K562 (cell line): Measurements from ENCODE around the gene DUSP28. TPM values are rescaled to one million over a fixed set of nuclear protein-coding genes. Genes with fewer than 3 reads are reported as not detected.

ENCODE experiments used
- ARID1B ChIP-seq: fragments of 450-650 bp; IDR thresholded peaks from 2 replicates; pipeline ENCODE4 v1.6.1; 2016; ENCODE audit warnings: antibody characterized with exemption, mild to moderate bottlenecking, inconsistent platforms
- BRD4 ChIP-seq: fragments of 200-600 bp; sonication (generic); IDR thresholded peaks from 2 replicates; pipeline ENCODE4 v1.6.1; 2017; ENCODE audit warnings: inconsistent platforms
- C11orf30 ChIP-seq: fragments of 450-650 bp; IDR thresholded peaks from 2 replicates; pipeline ENCODE4 v1.6.1; 2016; ENCODE audit warnings: low read depth, mild to moderate bottlenecking
- EGR1 ChIP-seq: fragments of 450-650 bp; conservative IDR thresholded peaks from 2 replicates; pipeline ENCODE4 v1.6.1; 2017; ENCODE audit warnings: mild to moderate bottlenecking
- FOXA3 ChIP-seq, 2 experiments: fragments of 450-650 bp in 1 of 2; sonication (generic) in 1 of 2; formaldehyde crosslinking; IDR thresholded peaks in 1 of 2; conservative IDR thresholded peaks in 1 of 2; 2 replicates each; pipeline versions ENCODE4 v1.4.0 to v1.8.0; 2020 to 2022; ENCODE audit warnings: mild to moderate bottlenecking in 2 of 2, missing genetic modification reagents in 1 of 2
- HLTF ChIP-seq: fragments of 450-650 bp; IDR thresholded peaks from 2 replicates; pipeline ENCODE4 v1.6.1; 2016
- JUN ChIP-seq, 2 experiments: sonication (generic) in 1 of 2; formaldehyde crosslinking in 1 of 2; IDR thresholded peaks; 2 replicates each; pipeline versions ENCODE4 v1.6.1 to v1.8.0; 2012 to 2022; ENCODE audit warnings: borderline replicate concordance in 2 of 2, mild to moderate bottlenecking in 2 of 2, improper control_type of control experiment in 1 of 2, low read depth in 1 of 2, low read length in 1 of 2, missing genetic modification reagents in 1 of 2
- KDM4B ChIP-seq, 2 experiments: fragments of 450-650 bp in 1 of 2; sonication (generic) in 1 of 2; IDR thresholded peaks; 2 replicates each; pipeline ENCODE4 v1.6.1; 2016 to 2017; ENCODE audit warnings: borderline replicate concordance in 2 of 2, antibody characterized with exemption in 1 of 2, low read depth in 1 of 2, mild to moderate bottlenecking in 1 of 2
- MEF2D ChIP-seq: conservative IDR thresholded peaks from 2 replicates; pipeline ENCODE4 v1.6.1; 2016; ENCODE audit warnings: low read depth, missing genetic modification characterization, missing compliant biosample characterization
- OTX1 ChIP-seq: fragments of 450-650 bp; formaldehyde crosslinking; IDR thresholded peaks from 2 replicates; pipeline ENCODE4 v1.4.0; 2022; ENCODE audit warnings: mild to moderate bottlenecking
- ZNF217 ChIP-seq: sonication (generic); formaldehyde crosslinking; IDR thresholded peaks from 2 replicates; pipeline ENCODE4 v1.8.0; 2022; ENCODE audit warnings: mild to moderate bottlenecking, missing genetic modification reagents
- ZNF431 ChIP-seq: sonication (generic); formaldehyde crosslinking; IDR thresholded peaks from 2 replicates; pipeline ENCODE4 v1.8.0; 2022; ENCODE audit warnings: mild to moderate bottlenecking, missing genetic modification reagents
- ZNF695 ChIP-seq: fragments of 450-650 bp; formaldehyde crosslinking; IDR thresholded peaks from 2 replicates; pipeline ENCODE4 v1.4.0; 2020; ENCODE audit warnings: mild to moderate bottlenecking, moderate library complexity
- ZSCAN32 ChIP-seq: fragments of 450-650 bp; formaldehyde crosslinking; IDR thresholded peaks from 2 replicates; pipeline ENCODE4 v1.4.0; 2020; ENCODE audit warnings: mild to moderate bottlenecking, moderate library complexity
- polyA plus RNA-seq, 8 experiments: library from polyadenylated mRNA; depleted of rRNA in 4 of 8; stranded (reverse) in 5 of 8; unstranded in 3 of 8; fragments of >200 nt; fragmentation: Nextera tagmentation in 2 of 8; fragmentation: Illumina TruSeq in 1 of 8; extraction: Ambion mirVana in 2 of 8; extraction: Trizol in 1 of 8; gene quantifications; 2 replicates each; pipeline versions ENCODE4 v1.2.1 to v1.2.3, GENCODE V29; 2011 to 2014; ENCODE audit warnings: inconsistent platforms in 1 of 8, missing spikeins in 1 of 8
- total RNA-seq, 7 experiments: library from RNA; depleted of rRNA in 6 of 7; stranded (reverse); fragments of >200 nt in 6 of 7; fragmentation: Illumina TruSeq in 2 of 7; extraction: Trizol in 2 of 7; gene quantifications; 2 replicates each; pipeline versions ENCODE4 v1.2.1 to v1.2.3, GENCODE V29; 2011 to 2021; ENCODE audit warnings: low replicate concordance in 1 of 7
- TF ChIP-seq, protein P1 (sequence below): fragments of 200-800 bp; sonication (Bioruptor generic); IDR thresholded peaks from 2 replicates; pipeline ENCODE4 v1.6.1; 2017; ENCODE audit warnings: missing genetic modification characterization, missing compliant biosample characterization
- TF ChIP-seq, protein P2 (sequence below): sonication (generic); formaldehyde crosslinking; IDR thresholded peaks from 2 replicates; pipeline ENCODE4 v1.8.0; 2022; ENCODE audit warnings: mild to moderate bottlenecking, missing genetic modification reagents
- TF ChIP-seq, protein P3 (sequence below): fragments of 450-650 bp; IDR thresholded peaks from 2 replicates; pipeline ENCODE4 v1.6.1; 2016; ENCODE audit warnings: low read depth, mild to moderate bottlenecking, moderate library complexity
- TF ChIP-seq, protein P4 (sequence below): sonication (generic); formaldehyde crosslinking; IDR thresholded peaks from 2 replicates; pipeline ENCODE4 v1.4.0; 2020; ENCODE audit warnings: mild to moderate bottlenecking, missing genetic modification reagents
- TF ChIP-seq, protein P5 (sequence below): sonication (generic); formaldehyde crosslinking; IDR thresholded peaks from 2 replicates; pipeline ENCODE4 v1.8.1; 2023; ENCODE audit warnings: mild to moderate bottlenecking, missing genetic modification reagents

Gene DUSP28
- total and polyA plus RNA-seq, 9 of the 15 experiments (the other 6 are each of a cell fraction or from before 2014, with no cell fraction given) = 2.8 to 8.1 (median 4.2) TPM

DNA sequence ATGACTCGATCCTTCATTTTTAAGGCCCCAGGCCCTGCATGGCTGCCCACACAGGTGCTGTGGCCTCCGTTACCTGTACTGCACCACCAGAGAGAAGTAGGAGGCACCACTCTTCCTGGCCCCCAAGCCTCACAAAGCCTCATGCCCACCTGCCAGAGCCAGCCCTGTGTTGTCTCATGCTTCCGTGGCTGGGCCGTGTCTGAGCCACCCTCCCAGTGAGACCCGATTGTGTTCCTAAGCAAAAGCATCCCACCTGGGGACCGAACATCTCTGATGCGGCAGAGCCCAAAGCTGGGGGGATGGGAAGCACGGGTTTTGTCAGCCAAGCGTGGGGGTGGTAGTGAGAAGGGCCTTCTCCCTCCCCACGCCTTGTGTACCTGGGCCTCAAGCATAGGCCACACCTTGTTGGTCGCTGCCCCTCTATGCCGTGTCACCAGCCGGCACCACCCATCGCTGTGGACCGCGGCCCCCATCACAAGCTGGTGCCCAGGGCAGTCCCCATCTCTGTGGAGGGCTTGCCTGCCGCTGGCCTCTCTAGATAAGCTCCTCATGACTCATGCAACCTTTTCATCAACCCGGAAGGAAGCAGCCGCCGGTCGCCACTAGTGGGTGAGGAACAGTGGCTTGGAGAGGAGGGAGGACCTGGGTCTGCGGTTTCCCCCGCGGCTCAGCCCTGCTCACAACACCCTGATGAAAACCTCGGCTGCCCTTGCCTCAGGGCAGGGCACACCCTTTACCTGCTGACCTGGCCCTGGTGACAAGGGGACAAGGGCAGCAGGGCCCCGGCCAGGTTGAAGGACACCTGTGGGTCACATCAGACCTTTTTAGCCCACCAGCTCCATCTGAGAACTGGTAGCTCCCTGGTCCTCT is 5.4 kb downstream of the DUSP28 start (continued):
- TF ChIP-seq, protein P1, sequence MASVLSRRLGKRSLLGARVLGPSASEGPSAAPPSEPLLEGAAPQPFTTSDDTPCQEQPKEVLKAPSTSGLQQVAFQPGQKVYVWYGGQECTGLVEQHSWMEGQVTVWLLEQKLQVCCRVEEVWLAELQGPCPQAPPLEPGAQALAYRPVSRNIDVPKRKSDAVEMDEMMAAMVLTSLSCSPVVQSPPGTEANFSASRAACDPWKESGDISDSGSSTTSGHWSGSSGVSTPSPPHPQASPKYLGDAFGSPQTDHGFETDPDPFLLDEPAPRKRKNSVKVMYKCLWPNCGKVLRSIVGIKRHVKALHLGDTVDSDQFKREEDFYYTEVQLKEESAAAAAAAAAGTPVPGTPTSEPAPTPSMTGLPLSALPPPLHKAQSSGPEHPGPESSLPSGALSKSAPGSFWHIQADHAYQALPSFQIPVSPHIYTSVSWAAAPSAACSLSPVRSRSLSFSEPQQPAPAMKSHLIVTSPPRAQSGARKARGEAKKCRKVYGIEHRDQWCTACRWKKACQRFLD (CRISPR knock-in tag) = peak; percentile 69
- TF ChIP-seq, protein P2, sequence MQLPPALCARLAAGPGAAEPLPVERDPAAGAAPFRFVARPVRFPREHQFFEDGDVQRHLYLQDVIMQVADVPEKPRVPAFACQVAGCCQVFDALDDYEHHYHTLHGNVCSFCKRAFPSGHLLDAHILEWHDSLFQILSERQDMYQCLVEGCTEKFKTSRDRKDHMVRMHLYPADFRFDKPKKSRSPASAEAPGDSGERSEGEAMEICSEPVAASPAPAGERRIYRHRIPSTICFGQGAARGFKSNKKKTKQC (CRISPR knock-in tag) = no peak
- TF ChIP-seq BRD4 (peak; percentile 87; the same call in 1 of the 2 replicates), EGR1 (peak; percentile 31), ZNF217 (no peak), MEF2D (no peak; the same call in 1 of the 2 replicates), KDM4B (IDR thresholded peaks at IDR 0.05; ENCODE audit: borderline replicate concordance in 2 of 2, low read depth in 1 of 2) (no peak), C11orf30 (peak; percentile 50), JUN (IDR thresholded peaks at IDR 0.05; ENCODE audit: borderline replicate concordance, low read depth, low read length) (peak; percentile 92), JUN (CRISPR knock-in tag; IDR thresholded peaks at IDR 0.05; ENCODE audit: borderline replicate concordance) (no peak), ARID1B (peak; percentile 96), ZNF695 (CRISPR knock-in tag) (no peak), HLTF (no peak), ZSCAN32 (CRISPR knock-in tag) (no peak), OTX1 (CRISPR knock-in tag) (no peak), ZNF431 (CRISPR knock-in tag) (no peak), FOXA3 (CRISPR knock-in tag; conservative IDR thresholded peaks at IDR 0.05 in 1 of 2, IDR thresholded peaks at IDR 0.05 in 1 of 2) (peak in 1 of 2 experiments; percentile 55; a peak in 1 of 4 replicates)
- TF ChIP-seq, protein P3, sequence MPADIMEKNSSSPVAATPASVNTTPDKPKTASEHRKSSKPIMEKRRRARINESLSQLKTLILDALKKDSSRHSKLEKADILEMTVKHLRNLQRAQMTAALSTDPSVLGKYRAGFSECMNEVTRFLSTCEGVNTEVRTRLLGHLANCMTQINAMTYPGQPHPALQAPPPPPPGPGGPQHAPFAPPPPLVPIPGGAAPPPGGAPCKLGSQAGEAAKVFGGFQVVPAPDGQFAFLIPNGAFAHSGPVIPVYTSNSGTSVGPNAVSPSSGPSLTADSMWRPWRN = no peak
- TF ChIP-seq, protein P4, sequence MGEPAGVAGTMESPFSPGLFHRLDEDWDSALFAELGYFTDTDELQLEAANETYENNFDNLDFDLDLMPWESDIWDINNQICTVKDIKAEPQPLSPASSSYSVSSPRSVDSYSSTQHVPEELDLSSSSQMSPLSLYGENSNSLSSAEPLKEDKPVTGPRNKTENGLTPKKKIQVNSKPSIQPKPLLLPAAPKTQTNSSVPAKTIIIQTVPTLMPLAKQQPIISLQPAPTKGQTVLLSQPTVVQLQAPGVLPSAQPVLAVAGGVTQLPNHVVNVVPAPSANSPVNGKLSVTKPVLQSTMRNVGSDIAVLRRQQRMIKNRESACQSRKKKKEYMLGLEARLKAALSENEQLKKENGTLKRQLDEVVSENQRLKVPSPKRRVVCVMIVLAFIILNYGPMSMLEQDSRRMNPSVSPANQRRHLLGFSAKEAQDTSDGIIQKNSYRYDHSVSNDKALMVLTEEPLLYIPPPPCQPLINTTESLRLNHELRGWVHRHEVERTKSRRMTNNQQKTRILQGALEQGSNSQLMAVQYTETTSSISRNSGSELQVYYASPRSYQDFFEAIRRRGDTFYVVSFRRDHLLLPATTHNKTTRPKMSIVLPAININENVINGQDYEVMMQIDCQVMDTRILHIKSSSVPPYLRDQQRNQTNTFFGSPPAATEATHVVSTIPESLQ = no peak
- TF ChIP-seq, protein P5, sequence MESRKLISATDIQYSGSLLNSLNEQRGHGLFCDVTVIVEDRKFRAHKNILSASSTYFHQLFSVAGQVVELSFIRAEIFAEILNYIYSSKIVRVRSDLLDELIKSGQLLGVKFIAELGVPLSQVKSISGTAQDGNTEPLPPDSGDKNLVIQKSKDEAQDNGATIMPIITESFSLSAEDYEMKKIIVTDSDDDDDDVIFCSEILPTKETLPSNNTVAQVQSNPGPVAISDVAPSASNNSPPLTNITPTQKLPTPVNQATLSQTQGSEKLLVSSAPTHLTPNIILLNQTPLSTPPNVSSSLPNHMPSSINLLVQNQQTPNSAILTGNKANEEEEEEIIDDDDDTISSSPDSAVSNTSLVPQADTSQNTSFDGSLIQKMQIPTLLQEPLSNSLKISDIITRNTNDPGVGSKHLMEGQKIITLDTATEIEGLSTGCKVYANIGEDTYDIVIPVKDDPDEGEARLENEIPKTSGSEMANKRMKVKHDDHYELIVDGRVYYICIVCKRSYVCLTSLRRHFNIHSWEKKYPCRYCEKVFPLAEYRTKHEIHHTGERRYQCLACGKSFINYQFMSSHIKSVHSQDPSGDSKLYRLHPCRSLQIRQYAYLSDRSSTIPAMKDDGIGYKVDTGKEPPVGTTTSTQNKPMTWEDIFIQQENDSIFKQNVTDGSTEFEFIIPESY (CRISPR knock-in tag) = 0 out of 2 replicates have a peak, but pooled peaks have one; percentile 2
